Activated T-helper 9 cell treated with anti-CD3 and anti-CD28 coated beads, Interleukin-2, amount 50 U/mL, for 16 hours (primary cell): ENCODE measurements around the gene RNF34.

Source experiments
- DNase-seq: peaks from one replicate; pipeline ENCODE4 v3.0.0-alpha.2; 2020; ENCODE audit warnings: low read depth

RNF34 gene

GRCh38 chr12:121467638-121468498 is 68.0 kb downstream of the RNF34 start:
- no peak for DNase-seq

GRCh38 chr12:121468499-121468801 is 68.5 kb downstream of the RNF34 start:
- no peak for DNase-seq

DNA sequence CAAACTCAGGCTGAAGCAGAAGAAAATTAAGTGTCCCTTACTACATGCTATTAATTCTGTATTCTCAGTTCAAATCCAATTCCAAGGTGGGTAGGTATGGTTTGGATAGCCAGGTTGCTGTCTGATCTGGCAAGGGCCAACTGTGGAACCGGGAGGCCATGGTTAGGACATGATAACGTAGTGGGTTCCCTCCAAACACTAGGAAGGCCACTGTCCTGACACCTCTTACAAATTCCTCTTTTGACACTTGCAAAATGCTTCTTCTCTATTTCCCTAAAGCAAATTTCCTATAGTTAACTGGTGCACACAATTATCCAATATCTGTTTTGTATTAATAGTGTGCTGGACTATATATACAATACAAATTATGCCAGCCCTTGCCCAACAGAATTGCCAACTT is 70.8 kb downstream of the RNF34 start:
- no peak for DNase-seq

DNA sequence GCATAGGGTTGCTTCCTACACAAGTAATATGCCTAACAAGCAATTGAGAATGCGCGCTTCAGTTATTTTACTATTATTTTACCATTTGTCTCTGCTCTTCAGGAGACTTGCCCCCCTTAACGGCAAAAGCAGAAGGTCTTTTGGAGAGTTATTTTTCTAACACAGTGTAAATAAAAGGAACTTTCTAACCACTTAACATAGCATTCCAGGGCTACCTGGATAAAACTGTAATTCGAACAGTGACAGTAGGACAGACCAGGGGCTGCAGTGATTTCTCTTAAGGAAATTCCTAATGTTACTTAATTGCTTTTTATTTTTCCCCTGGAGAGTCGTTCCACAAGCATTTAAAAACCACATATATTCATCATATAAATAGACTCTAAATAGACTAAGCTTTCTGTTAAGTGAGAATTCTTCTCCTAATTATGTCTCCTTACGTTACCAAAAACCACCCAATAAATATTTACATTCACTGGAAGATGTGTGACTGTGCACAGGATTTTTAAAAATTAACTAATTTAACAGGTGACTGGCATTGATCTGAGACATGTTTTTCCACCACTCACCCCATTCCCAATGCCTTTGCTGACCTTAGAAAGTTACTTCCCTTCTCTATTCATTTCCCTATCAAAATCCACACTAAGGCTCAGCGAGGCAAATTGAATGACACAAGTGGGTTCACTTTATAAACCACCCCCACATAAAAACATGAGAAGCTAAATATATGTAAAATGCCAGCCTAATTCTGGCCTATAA is 72.4 kb downstream of the RNF34 start:
- no peak for DNase-seq
